Choroid plexus epithelial cell (primary cell): ENCODE data around the gene DNA2.
A peak's percentile ranks its signal among the peaks of the same experiment; 100 is the strongest.

ENCODE experiments used
- DNase-seq: peaks from one replicate; pipeline ENCODE4 v3.0.0-alpha.2; 2010; ENCODE audit warnings: low read depth
- H3K4me3 ChIP-seq: 2 replicates; pipeline ENCODE4 v1.5.1; 2011; ENCODE audit warnings: low read depth, mild to moderate bottlenecking, control low read depth, low read length, moderate library complexity
- CTCF ChIP-seq: conservative IDR thresholded peaks from 2 replicates; pipeline ENCODE4 v1.5.1; 2011; ENCODE audit warnings: low read depth, mild to moderate bottlenecking, control low read depth, inconsistent platforms, low read length, moderate library complexity

The DNA2 gene

GRCh38 chr10:68501691-68502090, 29.9 kb upstream of the DNA2 start:
- H3K4me3 ChIP-seq = no peak overlapping the region
- TF ChIP-seq CTCF = no peak
- no peak for DNase-seq

GRCh38 chr10:68499544-68499943, 27.8 kb upstream of the DNA2 start:
- no peak overlapping the region for H3K4me3 ChIP-seq
- no peak for DNase-seq
- no peak for TF ChIP-seq CTCF

- TF ChIP-seq CTCF = no peak
- no peak overlapping the region for H3K4me3 ChIP-seq
- DNase-seq = no peak
Observed at GRCh38 chr10:68496072-68496471, 24.3 kb upstream of the DNA2 start.

- no peak overlapping the region for H3K4me3 ChIP-seq
- DNase-seq = peak; percentile 31
- no peak for TF ChIP-seq CTCF
Observed at GRCh38 chr10:68492118-68492517, 20.3 kb upstream of the DNA2 start.

- no peak for TF ChIP-seq CTCF
- peak; percentile 42 for DNase-seq
- no peak overlapping the region for H3K4me3 ChIP-seq
Observed at GRCh38 chr10:68489919-68490318, 18.1 kb upstream of the DNA2 start.

- H3K4me3 ChIP-seq = no peak overlapping the region
- no peak for DNase-seq
- TF ChIP-seq CTCF = no peak
Observed at GRCh38 chr10:68474021-68474420, 2.2 kb upstream of the DNA2 start.

GRCh38 chr10:68471063-68471585, 649 bp downstream of the DNA2 start:
- H3K4me3 ChIP-seq = peak overlapping the region; percentile 88
- TF ChIP-seq CTCF = no peak
- DNase-seq = no peak
